Suppressor macrophage (primary cell): ENCODE results near the gene SPATS2.
"Not testable (repeated sequence)": the region's sequence is repeated elsewhere in the genome, so short reads cannot be mapped to it uniquely, and the experiment has no call there.

Experiments used
- DNase-seq, 4 experiments: peaks; one replicate each; pipeline ENCODE4 v3.0.0-alpha.2; 2020 to 2022

SPATS2 gene

GRCh38 chr12:49357103-49357678, 10.1 kb upstream of the SPATS2 start:
- peak in 3 of 4 experiments; percentile 47 to 78 (median 62) for DNase-seq

- peak; percentile 70 to 84 (median 74) for DNase-seq
These were observed 8.7 kb upstream of the SPATS2 start for GRCh38 chr12:49358483-49359141.

DNA sequence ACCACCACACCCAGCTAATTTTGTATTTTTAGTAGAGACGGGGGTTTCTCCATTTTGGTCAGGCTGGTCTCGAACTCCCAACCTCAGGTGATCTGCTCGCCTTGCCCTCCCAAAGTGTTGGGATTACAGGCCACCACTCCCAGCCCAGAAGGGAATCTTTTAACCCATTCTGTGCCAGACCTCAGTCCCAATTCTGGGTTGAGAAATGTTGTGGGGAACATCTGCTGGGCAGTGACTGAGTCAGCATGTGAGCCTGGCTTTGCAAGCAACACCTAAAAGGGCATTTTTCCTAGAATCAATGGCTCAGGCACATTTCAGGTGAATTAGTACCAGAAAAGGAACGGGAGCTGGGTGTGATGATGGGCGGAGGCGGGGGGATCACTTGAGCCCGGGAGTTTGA, 7.6 kb upstream of the SPATS2 start:
- no peak for DNase-seq

DNA sequence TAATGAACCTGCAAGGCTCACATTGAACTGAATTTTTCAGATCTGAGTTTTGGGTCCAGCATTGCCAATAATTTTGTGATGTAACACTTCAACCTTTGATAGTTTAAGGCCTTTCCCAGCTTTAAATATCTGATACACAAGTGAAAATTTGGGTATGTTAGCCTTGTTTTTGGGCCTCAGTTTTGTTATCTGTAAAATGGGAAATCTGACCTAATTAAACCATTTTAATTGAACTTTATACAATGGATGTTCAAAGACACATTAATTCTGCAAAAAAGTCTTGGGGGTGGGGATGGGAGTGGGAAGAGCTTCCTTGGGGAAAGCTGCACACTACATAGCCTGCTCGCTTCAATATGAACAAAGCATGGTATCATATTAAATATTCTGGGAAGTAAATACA, 5.2 kb upstream of the SPATS2 start:
- DNase-seq, result no peak

DNA sequence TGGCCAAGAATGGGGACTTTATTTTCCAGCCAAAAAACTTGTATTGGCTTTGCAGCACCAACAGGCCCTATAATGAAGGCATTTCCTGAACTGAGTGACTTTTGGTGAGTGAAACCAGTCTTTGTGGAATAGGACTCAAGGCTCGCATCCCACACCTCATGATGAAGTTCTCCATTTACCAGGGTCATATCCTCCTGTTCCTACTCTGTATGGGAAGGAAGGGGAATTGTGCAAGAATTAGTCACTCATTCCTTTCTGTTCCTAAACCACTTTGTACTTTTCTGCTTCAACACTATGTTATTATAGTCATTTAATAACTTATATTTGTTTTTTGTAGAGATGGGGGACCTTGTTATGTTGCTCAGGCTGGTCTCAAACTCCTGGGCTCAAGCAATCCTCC, 2.3 kb upstream of the SPATS2 start:
- DNase-seq, result peak; percentile 80 to 95 (median 89)

GRCh38 chr12:49365542-49365941, 1.7 kb upstream of the SPATS2 start:
- peak in 3 of 4 experiments; percentile 21 to 48 (median 34) for DNase-seq

DNA sequence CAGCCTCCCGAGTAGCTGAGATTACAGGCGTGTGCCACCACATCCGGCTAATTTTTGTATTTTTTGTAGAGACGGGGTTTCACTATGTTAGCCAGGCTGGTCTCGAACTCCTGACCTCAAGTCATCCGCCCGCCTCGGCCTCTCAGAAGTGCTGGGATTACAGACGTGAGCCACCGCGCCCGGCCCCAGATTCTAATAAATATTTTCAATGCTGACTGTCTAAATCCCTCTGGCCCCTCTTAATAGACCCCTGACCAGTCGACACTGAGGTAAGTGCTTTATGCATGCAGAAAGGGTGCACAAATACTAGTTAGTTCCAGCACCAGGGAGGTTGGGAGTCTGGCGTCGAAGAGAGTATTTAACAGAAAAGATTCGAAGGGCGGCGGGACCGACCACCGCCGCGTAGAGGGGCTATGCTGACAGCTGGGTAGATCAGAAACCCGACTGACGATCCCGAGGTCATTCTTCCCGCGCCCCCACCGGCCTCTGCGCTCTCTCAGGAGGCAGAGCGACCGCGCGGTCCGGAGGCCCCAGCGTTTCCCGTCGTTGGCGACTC, 1.1 kb upstream of the SPATS2 start:
- no peak for DNase-seq

- DNase-seq, result peak; percentile 93 to 97 (median 94)
These were observed 446 bp upstream of the SPATS2 start for GRCh38 chr12:49366652-49367380.

DNA sequence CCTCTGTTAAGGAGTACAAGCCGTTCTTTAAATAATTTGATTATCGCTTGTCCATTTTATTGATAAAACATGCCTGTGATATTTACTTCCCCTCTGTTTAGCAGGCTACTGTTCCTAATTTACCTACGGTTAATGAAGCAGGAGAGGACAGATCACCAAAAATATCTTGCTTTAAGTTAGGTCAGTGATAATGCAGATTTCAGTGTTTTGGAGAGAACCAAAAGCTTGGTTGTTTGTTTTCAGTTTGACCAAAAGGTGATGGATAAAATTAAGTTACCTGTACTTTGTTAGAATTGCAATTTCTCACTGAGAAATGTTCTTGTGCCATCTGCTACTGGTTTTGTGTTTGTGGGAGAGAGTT, 958 bp downstream of the SPATS2 start:
- DNase-seq, result no peak

GRCh38 chr12:49369411-49370145, 2.3 kb downstream of the SPATS2 start:
- peak; percentile 26 to 64 (median 50) for DNase-seq

- DNase-seq, result no peak
These were observed 3.3 kb downstream of the SPATS2 start for GRCh38 chr12:49370539-49370938.

DNA sequence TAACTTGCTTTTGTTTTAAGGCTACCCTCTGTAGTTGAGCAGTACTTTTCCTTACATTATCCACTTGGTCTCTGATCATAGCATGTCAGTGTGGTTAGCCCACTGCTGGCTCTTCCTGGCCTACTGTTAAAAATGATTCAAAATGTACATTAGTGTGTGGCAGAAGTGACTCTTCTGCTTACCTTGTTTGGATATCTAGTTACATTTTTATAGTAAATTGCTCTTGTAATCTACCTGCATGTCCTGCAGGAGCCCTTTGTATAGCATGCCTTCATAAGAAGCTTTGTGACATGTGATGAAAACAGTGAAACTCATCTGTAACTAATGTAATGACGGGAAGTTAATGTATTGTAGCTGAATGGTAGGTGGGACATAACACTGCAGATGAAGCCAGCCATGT, 8.1 kb downstream of the SPATS2 start:
- no peak for DNase-seq

- DNase-seq, result no peak
These were observed 10.1 kb downstream of the SPATS2 start for GRCh38 chr12:49377386-49377785.

DNA sequence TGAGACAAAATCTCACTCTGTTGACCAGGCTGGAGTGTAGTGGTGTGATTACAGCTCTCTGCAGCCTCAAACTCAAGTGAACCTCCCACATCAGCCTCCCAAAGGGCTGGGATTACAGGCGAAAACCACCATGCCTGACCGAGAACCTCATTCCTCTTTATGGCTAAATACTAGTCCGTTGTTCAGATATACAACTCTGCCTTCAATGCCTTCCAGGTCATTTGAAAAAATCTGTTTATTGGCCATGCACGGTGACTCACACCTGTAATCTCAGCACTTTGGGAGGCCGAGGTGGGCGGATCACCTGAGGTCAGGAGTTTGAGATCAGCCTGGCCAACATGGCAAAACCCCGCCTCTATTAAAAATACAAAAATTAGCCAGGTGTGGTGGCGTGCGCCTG, 12.9 kb downstream of the SPATS2 start:
- not testable (repeated sequence) for DNase-seq

GRCh38 chr12:49388682-49389386, 21.6 kb downstream of the SPATS2 start:
- DNase-seq, result peak; percentile 69 to 84 (median 77)

GRCh38 chr12:49389387-49389703, 22.1 kb downstream of the SPATS2 start:
- DNase-seq, result no peak

GRCh38 chr12:49397000-49397399, 29.7 kb downstream of the SPATS2 start:
- no peak for DNase-seq

DNA sequence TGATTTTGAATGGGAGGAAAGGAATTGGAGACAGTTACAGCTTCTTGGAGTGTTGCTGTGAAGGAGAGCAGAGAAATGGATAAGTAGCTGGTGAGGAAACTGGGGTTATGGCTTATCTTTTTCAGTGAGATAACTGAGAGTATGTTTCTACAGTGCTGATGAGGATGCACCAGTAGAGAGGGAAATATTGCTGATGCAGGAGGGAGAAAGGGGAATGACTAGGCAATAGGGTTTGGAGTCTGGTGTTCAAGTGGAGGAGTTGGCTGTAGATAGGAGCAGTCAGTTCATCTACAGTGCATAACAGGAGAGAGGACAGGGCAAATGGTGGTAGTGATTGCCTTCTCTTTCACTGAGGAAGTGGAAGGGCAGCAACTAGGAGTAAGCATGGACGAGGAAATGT, 33.0 kb downstream of the SPATS2 start:
- DNase-seq, result no peak

DNA sequence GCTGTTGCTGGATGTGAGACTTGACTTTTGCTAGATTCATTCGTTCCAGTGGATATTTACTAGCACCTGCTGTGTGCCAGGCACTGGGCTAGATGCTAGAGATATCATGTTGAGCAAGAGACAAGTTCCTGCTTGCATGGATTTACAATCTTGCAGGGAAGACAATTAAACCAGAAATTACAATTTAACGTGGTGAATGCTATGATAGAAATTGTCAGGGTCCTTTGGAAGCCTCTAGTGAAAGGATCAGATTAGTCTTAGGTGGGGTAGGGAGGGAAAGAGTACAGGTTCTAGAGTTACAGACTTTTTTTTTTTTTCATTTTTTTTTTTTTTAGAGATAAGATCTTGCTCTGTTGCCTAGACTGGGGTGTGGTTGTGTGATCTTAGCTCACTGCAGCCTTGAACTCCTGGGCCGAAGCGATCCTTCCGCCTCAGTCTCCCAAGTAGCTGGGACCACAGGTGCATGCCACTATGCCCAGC, 36.7 kb downstream of the SPATS2 start:
- no peak for DNase-seq

GRCh38 chr12:49404956-49405355, 37.7 kb downstream of the SPATS2 start:
- no peak for DNase-seq

- DNase-seq, result peak; percentile 22 to 74 (median 58)
These were observed 43.6 kb downstream of the SPATS2 start for GRCh38 chr12:49410818-49411217.

GRCh38 chr12:49413010-49413409, 45.7 kb downstream of the SPATS2 start:
- no peak for DNase-seq
